ENCODE data around the gene SLC7A8. TPM values are rescaled to one million over a fixed set of nuclear protein-coding genes. Genes with fewer than 3 reads are reported as not detected.

The SLC7A8 gene
- total RNA-seq, 2 experiments from 2014 or later = 1.5 to 1.9 TPM

DNA sequence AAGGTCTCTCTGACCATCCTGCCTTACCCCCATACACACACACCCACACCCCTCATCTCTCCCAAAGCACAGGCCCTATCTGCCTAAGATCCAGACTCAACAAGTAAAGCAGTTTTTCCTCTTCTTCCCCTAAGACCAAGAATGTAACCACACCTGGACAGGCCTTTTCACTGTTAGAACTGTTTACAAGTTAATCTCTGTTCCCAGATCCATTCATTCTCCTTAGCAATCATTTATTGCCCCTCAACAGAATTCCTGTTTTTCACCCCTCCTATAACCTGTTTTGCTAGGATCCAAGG lies 76.8 kb downstream of the SLC7A8 start:
- intact Hi-C loops (cut with micrococcal nuclease) = no loop called here
- ChIA-PET CTCF (interaction anchor here (1.0 to 1.7 kb wide), 3 partner anchors 9 to 38 kb away, joined by 3 to 6 read pairs (median 3); no protein-coding TSS in a partner anchor), POLR2A (interaction anchor here (1.7 kb wide), 1 partner anchor 12 kb away, joined by 3 read pairs; the partner anchor contains the start of genes ACIN1 and C14orf119)

DNA sequence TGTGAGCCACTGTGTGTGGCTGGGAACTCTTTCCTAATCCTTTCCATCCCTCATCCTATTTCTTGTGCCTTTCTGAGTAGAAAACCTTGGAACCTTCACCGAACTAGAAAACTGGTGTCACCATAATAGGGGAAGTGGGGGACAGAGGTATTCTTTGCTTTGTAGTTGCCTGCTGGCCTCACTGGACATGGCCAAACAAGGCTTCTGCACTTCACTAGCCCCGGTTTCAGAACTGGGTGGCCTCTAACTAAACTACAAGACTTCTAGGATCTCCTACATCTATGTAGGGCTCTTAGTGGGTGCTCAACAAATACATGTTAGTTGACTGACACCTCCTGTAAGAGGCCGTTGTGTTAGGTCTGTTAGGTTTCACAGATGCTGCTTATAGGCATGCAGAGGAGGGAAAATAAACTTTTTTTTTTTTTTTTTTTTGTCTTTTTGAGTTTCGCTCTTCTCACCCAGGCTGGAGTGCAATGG lies 78.1 kb downstream of the SLC7A8 start:
- no peaks in the 10 kb centered on the region for H3K9me3 Mint-ChIP-seq
- CTCF ChIA-PET = interaction anchor here (1.0 kb wide), 1 partner anchor 37 kb away, joined by 3 read pairs; no protein-coding TSS in a partner anchor
- no peaks in the 10 kb centered on the region for H3K36me3 Mint-ChIP-seq (ENCODE audit: low read depth)
- TF ChIP-seq, protein P1, sequence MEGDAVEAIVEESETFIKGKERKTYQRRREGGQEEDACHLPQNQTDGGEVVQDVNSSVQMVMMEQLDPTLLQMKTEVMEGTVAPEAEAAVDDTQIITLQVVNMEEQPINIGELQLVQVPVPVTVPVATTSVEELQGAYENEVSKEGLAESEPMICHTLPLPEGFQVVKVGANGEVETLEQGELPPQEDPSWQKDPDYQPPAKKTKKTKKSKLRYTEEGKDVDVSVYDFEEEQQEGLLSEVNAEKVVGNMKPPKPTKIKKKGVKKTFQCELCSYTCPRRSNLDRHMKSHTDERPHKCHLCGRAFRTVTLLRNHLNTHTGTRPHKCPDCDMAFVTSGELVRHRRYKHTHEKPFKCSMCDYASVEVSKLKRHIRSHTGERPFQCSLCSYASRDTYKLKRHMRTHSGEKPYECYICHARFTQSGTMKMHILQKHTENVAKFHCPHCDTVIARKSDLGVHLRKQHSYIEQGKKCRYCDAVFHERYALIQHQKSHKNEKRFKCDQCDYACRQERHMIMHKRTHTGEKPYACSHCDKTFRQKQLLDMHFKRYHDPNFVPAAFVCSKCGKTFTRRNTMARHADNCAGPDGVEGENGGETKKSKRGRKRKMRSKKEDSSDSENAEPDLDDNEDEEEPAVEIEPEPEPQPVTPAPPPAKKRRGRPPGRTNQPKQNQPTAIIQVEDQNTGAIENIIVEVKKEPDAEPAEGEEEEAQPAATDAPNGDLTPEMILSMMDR (IDR thresholded peaks at IDR 0.05) = no peak
- no peak overlapping the region for H3K27ac Mint-ChIP-seq
- POLR2A ChIA-PET = no interaction called here
- DNase-seq (no peak), ATAC-seq (no peak)
- H3K4me3 Mint-ChIP-seq = no peak overlapping the region
- H3K4me1 Mint-ChIP-seq (ENCODE audit: low read depth) = no peaks in the 10 kb centered on the region
- intact Hi-C loops (cut with micrococcal nuclease) = no loop called here
- no peaks in the 10 kb centered on the region for H3K27me3 Mint-ChIP-seq

More for the DNA sequence above, 76.8 kb downstream of the SLC7A8 start:
- no peak overlapping the region for H3K27ac Mint-ChIP-seq
- H3K36me3 Mint-ChIP-seq (ENCODE audit: low read depth) = no peaks in the 10 kb centered on the region
- TF ChIP-seq, protein P1 (IDR thresholded peaks at IDR 0.05) = no peak
- H3K27me3 Mint-ChIP-seq = no peaks in the 10 kb centered on the region
- H3K4me1 Mint-ChIP-seq (ENCODE audit: low read depth) = no peaks in the 10 kb centered on the region
- no peak overlapping the region for H3K4me3 Mint-ChIP-seq
- H3K9me3 Mint-ChIP-seq = no peaks in the 10 kb centered on the region
- DNase-seq = no peak
- ATAC-seq = no peak

DNA sequence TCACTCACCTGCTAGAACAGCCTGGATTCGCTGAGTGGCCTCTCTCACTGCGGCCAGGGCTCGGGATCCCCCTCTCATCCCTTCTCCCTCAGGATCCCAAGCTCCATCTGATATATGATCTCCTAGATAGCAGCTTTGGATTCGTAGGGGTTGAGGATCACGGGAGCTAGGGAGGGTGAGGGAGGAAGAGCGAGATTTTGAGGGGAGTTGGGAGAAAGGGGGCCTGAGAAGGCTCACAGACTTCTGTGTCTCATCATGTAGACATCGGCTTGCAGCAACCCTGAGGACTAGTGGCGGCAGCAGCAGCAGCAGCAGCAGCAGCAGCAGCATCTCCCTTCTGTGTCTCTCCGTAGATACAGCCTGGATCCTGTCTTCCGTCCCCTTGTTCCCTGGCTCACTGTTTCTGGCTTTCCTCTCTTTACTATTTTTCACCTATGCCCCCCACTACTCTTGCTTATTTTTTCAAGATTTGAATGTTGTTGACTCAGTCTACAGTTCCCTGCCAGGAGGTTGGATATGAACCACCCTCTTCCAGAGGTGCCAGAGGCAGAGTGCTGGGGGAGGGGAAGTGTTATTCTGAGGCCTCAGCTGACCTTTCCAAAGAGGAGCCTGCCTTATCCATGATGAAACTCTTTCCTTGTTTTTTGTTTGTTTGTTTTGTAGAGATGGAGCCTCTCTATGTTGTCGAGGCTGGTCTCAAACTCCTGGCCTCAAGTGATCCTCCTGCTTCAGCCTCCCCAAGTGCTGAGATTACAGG lies 78.7 kb downstream of the SLC7A8 start, which contains the start of gene CIROP:
CIROP (minus strand) TSS at position 399 of the 757 bp plus-strand sequence; CDS start at position 330, 69 bp downstream.
- Mint-ChIP-seq H3K4me1 (ENCODE audit: low read depth) (no peaks in the 10 kb centered on the region), H3K4me3 (no peak within 1 kb of the TSS), H3K27me3 (no peaks in the 10 kb centered on the region), H3K27ac (no peak within 1 kb of the TSS), H3K36me3 (ENCODE audit: low read depth) (no peaks in the 10 kb centered on the region), H3K9me3 (no peaks in the 10 kb centered on the region)
- no peak for ATAC-seq
- DNase-seq = no peak
- TF ChIP-seq, protein P1 (IDR thresholded peaks at IDR 0.05) = no peak
- CTCF ChIA-PET = interaction anchor here (1.0 to 6.5 kb wide), 2 partner anchors 16 to 36 kb away, joined by 3 to 32 read pairs; no protein-coding TSS in a partner anchor
- intact Hi-C loops (cut with micrococcal nuclease) = no loop called here
- POLR2A ChIA-PET = interaction anchor here (0.7 kb wide), 1 partner anchor 214 kb away, joined by 4 read pairs; no protein-coding TSS in a partner anchor

DNA sequence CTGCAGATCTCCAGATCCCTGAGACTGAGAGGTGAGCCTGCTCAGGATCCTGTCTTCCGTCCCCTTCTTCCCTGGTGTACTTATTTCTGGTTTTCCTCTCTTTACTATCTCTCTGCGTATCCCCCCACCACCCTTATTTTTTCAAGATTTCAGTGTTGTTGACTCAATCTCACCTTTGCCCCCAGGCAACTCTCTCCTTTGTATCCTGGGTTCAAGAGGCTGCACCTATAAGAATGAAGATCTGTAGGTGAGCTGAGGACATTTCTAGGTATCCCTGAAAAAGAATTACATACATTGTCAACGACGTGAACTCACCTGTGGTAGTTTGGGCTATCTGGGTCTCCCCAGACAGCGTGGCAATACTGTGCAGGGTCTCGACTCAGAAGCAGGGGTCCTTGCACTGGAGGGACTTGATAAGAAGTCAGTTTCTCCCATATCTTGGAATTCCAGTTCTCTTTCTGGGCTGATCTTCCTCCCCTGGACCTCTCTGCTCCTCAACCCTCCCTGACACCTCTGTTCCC lies 79.3 kb downstream of the SLC7A8 start:
- TF ChIP-seq, protein P1 (IDR thresholded peaks at IDR 0.05) = no peak
- no peak overlapping the region for H3K27ac Mint-ChIP-seq
- ATAC-seq (no peak), DNase-seq (no peak)
- ChIA-PET POLR2A (interaction anchor here (0.7 kb wide), 1 partner anchor 215 kb away, joined by 4 read pairs; no protein-coding TSS in a partner anchor), CTCF (interaction anchor here (6.5 kb wide), 1 partner anchor 17 kb away, joined by 32 read pairs; no protein-coding TSS in a partner anchor)
- no peaks in the 10 kb centered on the region for H3K27me3 Mint-ChIP-seq
- H3K4me3 Mint-ChIP-seq = no peak overlapping the region
- peaks cover 2% of the 10 kb centered on the region for H3K36me3 Mint-ChIP-seq (ENCODE audit: low read depth)
- H3K9me3 Mint-ChIP-seq = no peaks in the 10 kb centered on the region
- no peaks in the 10 kb centered on the region for H3K4me1 Mint-ChIP-seq (ENCODE audit: low read depth)
- intact Hi-C loops (cut with micrococcal nuclease) = no loop called here

DNA sequence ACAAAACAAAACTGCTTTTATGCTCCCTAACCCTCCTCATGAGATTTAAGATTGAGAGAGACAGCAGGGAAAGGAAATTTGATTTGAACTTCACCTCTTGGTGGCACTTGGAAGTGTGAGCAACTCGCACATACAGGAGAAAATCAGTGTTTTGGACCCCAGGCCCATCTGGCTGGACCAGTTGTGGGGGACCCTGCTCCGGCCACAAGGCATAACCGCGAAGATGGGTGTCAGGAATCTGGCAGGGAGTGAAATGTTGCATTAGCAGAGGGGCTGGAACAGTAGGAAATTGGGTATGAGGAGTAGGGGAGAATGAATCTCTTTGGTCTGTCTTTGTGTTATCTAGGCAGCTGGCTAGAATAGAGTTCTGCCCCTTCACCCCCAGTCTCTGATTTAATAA lies 79.9 kb downstream of the SLC7A8 start:
- no peaks in the 10 kb centered on the region for H3K4me1 Mint-ChIP-seq (ENCODE audit: low read depth)
- H3K27me3 Mint-ChIP-seq = no peaks in the 10 kb centered on the region
- ChIA-PET POLR2A (no interaction called here), CTCF (interaction anchor here (1.7 to 6.5 kb wide), 2 partner anchors 8 to 17 kb away, joined by 4 to 32 read pairs; no protein-coding TSS in a partner anchor)
- no peak overlapping the region for H3K27ac Mint-ChIP-seq
- no peaks in the 10 kb centered on the region for H3K9me3 Mint-ChIP-seq
- intact Hi-C loops (cut with micrococcal nuclease) = no loop called here
- H3K4me3 Mint-ChIP-seq = no peak overlapping the region
- TF ChIP-seq, protein P1 (IDR thresholded peaks at IDR 0.05) = no peak
- no peak for ATAC-seq
- no peak for DNase-seq
- peaks cover 8% of the 10 kb centered on the region for H3K36me3 Mint-ChIP-seq (ENCODE audit: low read depth)
